ENCODE measurements around the gene ADGRB3. TPM values are rescaled to one million over a fixed set of nuclear protein-coding genes. Genes with fewer than 3 reads are reported as not detected.
"Not testable (repeated sequence)": the region's sequence is repeated elsewhere in the genome, so short reads cannot be mapped to it uniquely, and the experiment has no call there.

ADGRB3 gene
- total RNA-seq, 1 donor from 2014 or later = 0.05 TPM

DNA sequence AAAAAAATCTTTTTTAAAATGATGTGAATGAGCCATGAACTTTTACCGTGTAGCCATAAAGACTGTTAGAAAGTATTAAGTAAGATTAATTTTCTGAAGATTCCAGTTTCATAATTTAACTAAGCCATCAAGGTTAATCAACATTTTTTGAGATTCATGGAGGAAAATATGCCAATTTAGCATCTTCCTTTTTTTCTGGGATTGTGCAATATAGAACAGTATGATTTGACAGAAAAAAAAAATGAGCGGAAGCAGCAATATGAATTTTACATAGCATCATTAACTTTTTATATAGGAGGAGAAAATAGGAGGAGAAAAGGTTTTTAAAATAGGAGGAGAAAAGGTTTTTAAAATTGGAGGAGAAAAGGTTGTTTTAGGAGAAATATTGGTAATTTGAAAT, 306.3 kb downstream of the ADGRB3 start:
- DNase-seq (ENCODE audit: low read depth) = no peak

DNA sequence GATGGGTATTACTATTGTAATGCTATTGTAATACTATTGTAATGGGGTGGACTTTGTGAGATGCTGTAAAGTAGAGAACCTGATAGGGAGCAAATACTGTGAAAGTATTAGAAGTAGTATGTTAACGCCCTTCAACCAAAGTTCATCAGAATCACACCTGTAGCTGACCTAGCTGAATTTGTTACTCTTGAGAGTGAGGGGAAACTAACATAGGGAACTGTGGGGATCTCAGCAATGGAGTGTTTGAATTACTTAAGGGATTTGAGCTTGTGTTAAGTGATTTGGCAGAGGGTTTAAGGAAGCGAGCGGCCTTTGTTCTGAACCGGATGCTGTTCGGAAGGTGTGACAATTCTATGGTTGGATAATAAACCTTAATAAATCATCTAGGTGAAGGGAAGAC, 312.6 kb downstream of the ADGRB3 start:
- DNase-seq (ENCODE audit: low read depth) = no peak

DNA sequence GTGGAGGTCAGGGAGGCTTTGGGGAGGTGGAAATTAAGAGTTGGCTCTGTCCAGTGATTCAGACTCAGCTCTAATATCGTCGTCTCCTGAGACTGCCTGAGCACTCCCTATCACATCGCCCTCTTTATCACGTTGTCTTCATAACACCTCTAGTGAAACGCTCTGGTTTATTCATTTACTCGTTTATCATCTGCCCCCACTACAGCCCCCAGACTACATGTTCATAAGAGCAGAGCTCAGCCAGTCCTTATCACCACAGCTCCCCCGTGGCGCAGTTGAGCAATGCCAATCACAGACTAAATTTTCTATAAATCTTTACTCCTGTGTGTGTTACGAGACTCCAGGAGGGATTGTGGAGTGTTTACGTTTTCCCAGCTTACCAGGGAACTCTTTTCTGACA, 316.2 kb downstream of the ADGRB3 start:
- no peak for DNase-seq (ENCODE audit: low read depth)

DNA sequence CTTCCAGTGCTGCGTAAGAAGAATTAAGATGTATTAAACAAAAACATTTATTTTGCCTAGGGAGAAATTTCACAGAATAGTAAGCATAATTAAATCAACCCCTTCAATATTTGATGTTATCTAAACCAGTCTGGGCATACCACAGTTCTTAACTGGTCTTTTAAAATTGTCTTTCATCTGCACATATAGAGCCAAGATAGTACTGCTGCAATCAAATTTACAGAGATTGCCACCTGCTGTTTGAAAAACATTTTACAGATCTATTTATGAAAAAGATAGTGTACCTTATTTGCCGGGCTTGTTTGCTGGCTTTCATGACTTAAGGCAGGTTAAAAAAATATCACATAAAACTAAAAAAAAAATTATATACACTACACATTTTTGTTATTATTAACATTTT, 323.2 kb downstream of the ADGRB3 start:
- peak; percentile 27 for DNase-seq (ENCODE audit: low read depth)

DNA sequence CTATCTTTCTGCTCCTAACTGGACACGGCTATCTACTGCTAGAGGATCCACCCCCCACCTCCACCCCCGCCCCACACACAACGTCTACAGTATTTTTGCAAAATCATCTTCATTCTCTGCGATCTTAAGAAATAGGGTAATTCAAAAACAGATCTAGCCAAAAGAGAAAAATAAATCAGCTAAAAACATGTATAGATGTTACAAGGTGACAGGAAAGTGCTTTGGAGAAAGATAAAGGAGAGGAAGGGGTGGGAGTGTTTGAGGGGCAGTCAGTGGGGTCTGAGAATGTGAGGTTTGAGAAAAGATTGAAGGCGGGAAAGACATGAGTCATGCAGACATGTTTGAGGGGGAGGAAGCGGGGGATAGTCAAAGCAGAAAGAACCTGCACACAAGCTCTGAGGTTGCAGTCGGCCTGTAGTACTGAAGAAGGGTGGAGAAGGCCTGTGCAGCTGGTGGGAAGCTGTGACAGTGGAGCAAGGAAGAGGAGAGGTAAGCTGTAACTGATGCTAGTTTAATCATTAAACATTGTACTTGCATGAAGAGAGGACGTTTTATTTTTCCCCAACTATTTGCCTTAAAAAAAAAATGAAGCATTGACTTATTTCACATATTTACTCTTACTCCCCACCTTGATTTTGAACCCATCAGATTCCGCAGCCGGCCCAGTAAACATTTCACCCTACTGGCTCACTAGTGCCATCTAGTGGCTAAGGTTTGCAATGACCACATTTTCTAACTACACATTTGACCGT, 332.6 kb downstream of the ADGRB3 start:
- DNase-seq (ENCODE audit: low read depth) = peak; percentile 53

DNA sequence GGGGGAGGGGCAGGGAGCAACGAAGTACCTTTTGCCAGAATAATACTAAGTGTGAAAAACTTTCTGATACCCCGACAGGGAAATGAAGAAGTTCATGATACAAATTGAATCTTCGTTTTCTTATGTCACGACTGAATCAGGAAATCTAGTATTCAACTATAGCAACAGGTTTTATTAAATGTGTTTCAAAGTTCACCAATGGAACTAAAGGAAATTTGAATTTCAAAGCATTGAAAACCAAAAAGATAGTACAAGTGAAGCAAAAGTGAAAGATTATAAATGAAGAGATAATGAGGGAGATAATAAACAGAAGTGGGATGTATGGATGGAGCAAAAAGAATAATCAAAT, 333.2 kb downstream of the ADGRB3 start:
- DNase-seq (ENCODE audit: low read depth) = no peak

DNA sequence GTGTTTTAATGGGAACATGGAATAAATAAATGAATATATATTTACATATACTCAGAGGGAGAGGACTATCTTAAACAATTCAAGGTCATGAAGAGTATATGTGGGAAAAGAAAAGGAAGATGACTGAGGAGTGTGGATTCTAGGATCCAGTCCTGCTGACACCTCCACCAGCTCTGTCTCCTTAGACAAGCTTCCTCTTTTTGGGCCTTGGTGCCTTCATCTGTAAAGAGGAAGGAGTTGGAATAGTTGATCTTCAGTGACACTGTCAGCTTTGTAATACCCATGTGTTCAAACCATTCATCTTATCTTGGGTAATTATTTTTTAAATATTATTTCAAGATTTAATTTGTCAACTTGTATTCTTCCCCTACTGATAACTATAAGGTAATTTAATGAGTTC, 338.0 kb downstream of the ADGRB3 start:
- DNase-seq (ENCODE audit: low read depth) = no peak

DNA sequence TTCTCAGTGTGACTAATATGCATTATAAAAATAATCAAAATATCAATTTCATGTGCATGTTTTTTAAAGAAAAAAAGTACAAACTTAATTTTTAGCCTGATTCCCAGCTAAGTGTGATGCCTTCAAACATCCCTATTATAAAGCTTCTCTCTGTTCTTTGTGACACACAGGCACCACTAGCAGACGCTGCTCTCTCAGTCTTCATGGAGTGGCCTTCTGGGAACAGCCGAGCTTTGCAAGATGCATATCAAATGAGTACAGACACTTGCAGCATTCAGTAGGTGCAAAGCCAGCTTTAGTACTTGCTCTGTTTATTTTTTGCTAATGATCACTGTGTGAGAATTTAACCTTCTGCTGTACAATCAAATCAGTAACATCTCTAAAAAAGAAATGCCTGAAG, 340.0 kb downstream of the ADGRB3 start:
- DNase-seq (ENCODE audit: low read depth) = peak; percentile 42

DNA sequence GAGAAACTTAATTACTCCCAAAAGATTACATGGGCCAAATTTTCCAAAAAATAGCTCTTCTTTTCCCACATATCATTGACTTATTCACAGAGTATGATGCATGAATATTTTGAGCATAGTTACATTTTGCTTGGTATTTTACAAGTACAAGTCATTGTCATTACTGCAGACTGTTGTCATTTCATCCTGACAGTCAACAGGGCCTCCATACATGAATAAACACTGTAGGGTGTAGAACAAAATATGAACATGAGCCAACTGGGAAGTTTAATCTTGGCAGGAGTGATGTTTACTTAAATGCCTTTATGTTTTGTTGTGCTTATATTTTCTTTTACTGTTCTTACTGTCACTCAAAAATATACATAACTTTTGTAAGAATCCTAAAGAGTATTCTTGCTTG, 340.7 kb downstream of the ADGRB3 start:
- DNase-seq (ENCODE audit: low read depth) = no peak

DNA sequence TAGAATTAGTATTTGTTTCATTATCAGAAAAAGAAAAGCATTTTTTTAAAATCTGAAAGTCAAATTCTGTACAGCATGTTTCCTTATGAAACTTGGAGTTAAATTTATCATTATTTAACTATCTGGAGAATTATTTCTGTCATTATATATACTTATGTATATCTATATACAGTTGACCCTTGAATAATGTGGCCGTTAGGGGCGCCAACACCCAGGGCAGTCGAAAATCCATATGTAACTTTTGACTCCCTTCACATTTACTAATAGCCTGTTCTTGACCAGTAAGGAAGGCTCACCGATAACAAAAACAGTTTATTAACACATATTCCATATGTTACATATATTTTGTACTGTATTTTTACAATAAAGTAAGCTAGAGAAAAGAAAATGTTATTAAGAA, 341.2 kb downstream of the ADGRB3 start:
- DNase-seq (ENCODE audit: low read depth) = no peak

DNA sequence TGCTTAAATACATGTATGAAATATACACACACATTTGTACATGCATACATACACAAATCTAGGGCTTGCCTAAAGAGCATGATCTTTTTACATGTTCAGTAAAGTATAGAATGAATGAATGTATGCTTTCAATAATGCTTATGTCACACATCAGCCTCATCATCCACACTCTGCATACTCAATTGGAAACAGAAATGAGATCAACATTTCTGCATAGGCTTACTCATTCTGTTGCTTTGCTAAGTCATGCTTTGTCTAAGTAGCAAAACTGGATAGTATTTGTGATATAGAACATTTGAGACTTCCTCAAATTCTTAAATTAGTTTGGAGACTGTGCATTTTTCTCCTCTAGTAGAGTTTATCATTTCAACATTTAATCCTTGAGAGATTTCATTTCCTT, 343.3 kb downstream of the ADGRB3 start:
- no peak for DNase-seq (ENCODE audit: low read depth)

DNA sequence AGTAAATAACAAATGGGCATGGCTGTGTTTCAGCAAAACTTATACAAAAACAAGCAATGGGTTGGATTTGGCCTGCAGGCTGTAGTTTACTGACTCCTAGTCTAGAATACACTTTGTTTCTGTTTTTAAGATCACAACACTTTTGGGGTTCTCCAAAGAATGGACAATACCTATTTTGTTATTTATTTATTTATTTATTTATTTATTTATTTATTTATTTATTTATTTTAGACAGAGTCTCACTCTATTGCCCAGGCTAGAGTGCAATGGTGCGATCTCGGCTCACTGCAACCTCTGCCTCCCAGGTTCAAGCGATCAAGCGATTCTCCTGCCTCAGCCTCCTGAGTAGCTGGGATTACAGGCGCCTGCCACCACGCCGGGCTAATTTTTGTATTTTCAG, 346.6 kb downstream of the ADGRB3 start:
- not testable (repeated sequence) for DNase-seq (ENCODE audit: low read depth)

DNA sequence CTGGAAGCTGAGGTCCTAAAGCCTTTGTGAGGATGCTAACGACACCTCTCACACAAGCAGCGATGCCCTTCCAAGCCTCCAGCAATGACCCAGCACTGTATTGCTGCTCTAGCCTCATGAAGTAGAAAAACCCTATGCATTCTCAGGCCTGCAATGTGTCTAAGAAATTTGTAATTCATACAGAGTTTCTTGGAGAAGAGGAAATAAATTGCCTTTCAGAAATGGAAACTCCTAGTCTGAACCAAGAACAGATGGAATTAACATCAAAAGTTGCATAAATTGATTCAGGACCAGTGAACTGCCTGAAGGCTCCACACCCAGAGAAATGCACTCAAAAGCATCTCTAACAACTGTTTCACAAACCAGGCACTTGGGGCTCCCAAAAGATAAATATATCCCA, 353.6 kb downstream of the ADGRB3 start:
- no peak for DNase-seq (ENCODE audit: low read depth)

DNA sequence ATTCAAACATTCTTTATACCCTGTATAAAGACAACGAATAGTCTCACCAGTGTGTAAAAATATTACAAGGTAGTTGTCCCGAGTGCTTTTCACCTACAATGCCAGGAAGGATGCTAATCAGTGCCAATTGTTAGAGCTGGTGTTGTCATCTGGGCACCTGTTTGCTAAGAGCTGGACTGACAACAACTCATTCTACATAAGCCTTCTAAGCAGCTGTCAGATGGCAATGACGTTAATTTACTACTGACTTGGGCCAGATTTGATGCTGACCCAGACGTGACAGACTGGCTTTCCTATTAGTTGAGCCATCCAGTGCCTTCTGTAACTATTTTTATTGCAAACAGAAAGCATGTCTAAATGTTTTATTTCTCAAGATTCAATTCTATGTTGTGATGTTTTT, 355.2 kb downstream of the ADGRB3 start:
- no peak for DNase-seq (ENCODE audit: low read depth)

DNA sequence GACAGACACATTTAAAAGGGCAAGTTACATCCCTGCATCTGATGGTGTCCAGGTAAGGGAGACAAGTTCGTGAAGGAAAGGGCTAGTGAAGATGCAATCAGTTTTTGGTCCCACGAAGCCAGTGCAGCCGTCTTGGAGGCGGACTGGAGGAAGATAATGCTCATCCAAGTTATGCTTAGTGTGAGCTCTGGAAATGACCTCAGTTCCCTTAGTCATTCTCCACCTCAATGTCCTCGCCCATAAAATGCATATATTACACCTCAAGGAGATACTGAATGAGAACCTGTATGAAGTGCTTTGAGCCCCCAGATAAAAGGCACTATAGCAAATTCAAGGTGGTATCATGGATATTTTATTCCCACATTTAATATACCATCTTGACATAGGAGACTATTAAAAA, 358.8 kb downstream of the ADGRB3 start:
- DNase-seq (ENCODE audit: low read depth) = no peak

DNA sequence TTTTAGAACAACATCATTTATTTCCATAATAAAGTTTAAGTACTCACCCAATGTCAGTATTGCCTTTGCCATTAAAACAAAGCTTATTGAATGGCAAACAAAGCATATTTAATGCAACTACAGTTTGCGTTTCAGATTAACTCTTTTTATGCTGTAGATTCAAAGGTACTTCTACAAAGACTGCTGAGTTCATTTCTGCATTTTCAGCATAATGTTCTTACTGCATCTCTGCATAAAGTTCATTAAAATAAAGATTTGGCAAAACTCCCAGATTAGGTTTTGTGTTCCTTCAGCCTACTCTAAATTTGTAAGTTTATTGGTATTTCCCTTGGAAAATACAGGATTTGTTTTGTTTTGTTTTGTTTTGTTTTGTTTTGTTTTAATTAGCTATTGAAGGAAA, 359.4 kb downstream of the ADGRB3 start:
- peak; percentile 16 for DNase-seq (ENCODE audit: low read depth)

DNA sequence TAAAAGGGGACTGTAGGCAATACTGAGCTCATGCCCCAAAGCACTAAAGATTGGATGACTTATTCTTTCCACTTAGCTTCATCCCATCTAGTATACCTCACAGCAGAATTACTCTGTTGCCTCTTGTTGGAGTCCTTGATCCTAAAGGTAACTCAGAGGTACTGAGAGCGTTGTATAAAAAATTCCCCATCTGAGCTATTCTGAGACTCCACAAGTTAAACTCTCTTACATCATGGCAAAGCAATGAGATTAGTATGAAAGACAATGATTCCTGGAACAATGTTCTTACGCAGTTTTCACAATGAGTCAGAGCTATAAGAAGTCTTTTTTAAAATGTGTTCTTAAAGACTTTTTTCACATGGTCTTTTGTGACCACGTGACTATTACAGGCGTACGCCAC, 370.1 kb downstream of the ADGRB3 start:
- peak; percentile 30 for DNase-seq (ENCODE audit: low read depth)

DNA sequence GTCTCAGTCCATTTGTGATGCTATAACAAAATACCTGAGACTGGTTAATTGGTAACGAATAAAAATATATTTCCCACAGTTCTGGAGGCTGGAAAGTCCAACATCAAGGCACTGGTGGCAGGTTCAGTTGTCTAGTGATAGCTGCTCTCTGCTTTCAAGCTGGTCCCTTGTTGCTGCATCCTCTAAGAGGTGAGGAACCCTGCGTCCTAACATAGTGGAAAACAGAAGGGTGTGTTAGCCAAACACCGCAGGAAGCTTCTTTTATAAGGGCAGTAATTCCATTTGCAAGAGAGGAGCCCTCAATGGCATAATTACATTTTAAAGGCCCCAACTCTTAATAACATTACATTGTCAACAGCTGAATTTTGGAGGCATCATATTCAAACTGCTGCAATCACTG, 372.7 kb downstream of the ADGRB3 start:
- DNase-seq (ENCODE audit: low read depth) = no peak

DNA sequence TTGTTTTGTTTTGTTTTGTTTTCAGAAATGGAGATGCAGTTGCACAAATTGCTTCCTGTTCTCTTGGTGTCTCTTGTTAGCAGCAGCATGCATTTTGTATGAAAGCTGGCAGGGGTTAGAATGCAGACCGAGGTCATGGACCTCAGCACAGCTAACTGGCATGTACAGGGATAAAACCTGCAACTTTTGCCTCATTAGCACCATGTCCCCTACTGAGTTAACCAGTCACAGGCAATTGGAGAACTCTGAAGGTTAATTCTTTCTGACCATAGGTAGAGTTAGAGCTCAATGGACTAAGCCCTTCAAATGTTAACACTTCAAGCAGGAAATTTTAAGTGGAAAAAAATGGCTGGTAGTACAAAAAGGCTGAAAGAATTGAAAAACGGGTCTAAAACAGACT, 377.1 kb downstream of the ADGRB3 start:
- DNase-seq (ENCODE audit: low read depth) = peak; percentile 41

DNA sequence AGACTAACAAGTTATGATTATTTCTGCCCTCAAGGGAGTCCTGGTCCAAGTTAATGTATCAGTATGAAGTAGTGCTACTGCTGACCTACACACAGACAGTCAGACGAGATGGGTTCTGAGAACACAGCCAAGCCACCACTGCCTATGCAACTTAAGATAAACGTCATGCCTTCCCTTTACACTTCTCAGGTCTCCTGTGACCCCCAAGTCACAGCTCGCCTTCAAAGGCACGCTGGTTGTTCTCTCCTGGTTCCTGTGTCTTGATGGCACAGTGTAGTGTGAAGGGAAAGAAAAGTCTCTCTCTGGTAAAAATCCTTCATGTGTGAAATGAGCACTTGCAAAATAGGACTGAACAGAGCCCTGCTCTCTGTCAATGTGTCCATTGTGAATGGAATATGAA, 377.8 kb downstream of the ADGRB3 start:
- no peak for DNase-seq (ENCODE audit: low read depth)

DNA sequence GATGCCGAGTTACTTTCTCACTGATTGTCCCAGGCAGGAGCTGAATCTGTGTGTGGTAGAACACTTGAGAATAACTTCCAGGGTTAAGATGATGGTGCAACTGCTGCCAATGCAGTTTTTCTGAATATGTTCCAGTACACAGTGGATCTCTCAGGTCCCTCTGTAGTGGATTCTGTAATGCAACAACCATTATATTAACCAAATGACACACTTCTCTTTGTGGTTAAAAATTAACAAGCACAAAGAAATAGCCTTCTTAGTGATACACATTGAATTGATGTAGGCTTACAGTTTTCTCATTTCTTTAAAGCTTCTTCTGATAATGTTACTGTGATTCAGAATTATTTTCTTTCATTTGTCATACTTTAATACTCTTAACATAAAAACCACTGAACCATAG, 383.8 kb downstream of the ADGRB3 start:
- DNase-seq (ENCODE audit: low read depth) = peak; percentile 77

DNA sequence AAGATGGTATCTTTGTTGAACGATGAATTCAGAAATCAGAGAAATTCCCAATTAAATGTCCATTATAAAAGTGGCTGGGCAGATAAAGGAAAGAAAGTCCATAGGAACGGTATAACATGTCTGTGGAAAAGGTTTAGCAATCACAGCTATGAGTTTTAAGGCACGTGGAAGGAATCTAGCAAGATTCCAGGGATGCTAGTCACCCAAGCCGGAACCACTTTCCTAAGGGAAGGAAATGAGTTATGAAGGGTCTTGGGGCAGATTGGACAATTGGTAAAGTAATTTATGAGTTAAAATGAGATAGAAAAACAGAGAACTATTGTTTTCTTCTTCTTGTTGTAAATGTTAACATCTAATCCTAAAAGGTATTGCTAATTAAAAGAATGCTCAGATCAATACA, 384.8 kb downstream of the ADGRB3 start:
- DNase-seq (ENCODE audit: low read depth) = peak; percentile 67

DNA sequence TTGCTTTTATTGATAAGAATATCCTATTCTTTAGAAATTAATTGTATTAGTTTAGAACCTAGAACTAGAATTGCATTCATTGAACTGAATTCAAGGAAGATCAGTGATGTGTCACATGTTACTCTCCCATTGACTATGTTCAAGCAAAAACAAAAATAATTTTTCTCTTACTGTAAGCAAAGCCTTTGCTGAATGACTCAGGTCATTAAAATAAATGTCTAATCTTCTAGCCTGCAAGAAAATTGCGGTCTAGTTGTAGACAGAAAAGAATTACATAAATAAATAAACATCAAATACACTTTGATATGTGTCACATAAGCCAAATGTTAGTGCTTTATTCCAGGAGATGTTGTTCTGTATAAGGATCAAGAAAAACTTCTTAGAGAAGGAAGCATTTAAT, 387.9 kb downstream of the ADGRB3 start:
- DNase-seq (ENCODE audit: low read depth) = peak; percentile 86

DNA sequence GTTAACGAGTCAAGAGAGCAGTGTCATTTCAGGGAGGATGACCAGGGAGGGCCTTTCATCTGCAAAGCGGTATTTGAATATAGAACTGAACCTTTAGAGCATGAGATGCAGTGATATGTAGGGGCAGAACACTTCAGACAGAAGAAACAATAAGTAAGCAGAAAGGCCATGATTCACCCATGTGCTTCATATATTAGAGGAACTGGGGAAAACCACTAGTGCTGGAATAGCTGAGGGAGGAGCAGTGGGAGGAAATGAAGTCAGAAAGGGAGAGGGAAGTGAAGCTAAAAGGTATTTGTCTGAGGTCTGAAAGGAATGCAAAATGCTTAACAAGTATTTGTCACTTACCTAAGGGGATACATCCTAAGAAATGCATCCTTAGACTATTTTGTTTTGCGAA, 391.2 kb downstream of the ADGRB3 start:
- DNase-seq (ENCODE audit: low read depth) = peak; percentile 88

Measured in renal cortical epithelial cell (primary cell).